HepG2 (cell line): ENCODE measurements around the gene LCLAT1. TPM values are rescaled to one million over a fixed set of nuclear protein-coding genes. Genes with fewer than 3 reads are reported as not detected.
A peak's percentile ranks its signal among the peaks of the same experiment; 100 is the strongest.

ENCODE experiments used
- ATAC-seq: fragments of 200-7000 bp; cut with Tn5 transposase; 3 replicates; pipeline ENCODE4 v1.9.1; 2020; ENCODE audit warnings: mild to moderate bottlenecking, moderate library complexity
- BruUV-seq: library from RNA; stranded (reverse); fragments of 400-500 nt; replicated peaks from 2 replicates; lab custom pipeline; 2021; lab: Mats Ljungman, UMichigan
- CTCF ChIA-PET: fragments of 300-600 bp; formaldehyde crosslinking; extraction: SDS; loops from one replicate; lab custom pipeline; 2021; ENCODE audit warnings: low total read pairs, inconsistent platforms, low intra/inter-chr PET ratio; lab: Yijun Ruan, JAX
- POLR2A ChIA-PET: fragments of 350-600 bp; sonication (Branson Sonifier 250); formaldehyde crosslinking; loops from one replicate; lab custom pipeline; 2020; ENCODE audit warnings: antibody characterized with exemption, inconsistent platforms; lab: Yijun Ruan, JAX
- DNase-seq: peaks from one replicate; pipeline ENCODE4 v3.0.0-alpha.2; 2015; ENCODE audit warnings: low spot score
- FAIRE-seq: peaks from 3 replicates; lab custom pipeline; 2011; peaks lifted over from hg19 to GRCh38; lab: Jason Lieb, UNC
- H2AFZ ChIP-seq: one replicate; pipeline ENCODE4 v1.6.1; 2011; ENCODE audit warnings: low read length, inconsistent platforms
- H3K27ac ChIP-seq: fragments of 300-600 bp; 3 replicates; pipeline ENCODE4 v1.8.0; 2011; ENCODE audit warnings: mixed run types, mild to moderate bottlenecking, mixed read lengths, low read length, inconsistent platforms; ENCODE audit not compliant: insufficient read depth; ENCODE audit errors: extremely low read length
- H3K27me3 ChIP-seq, 2 experiments: fragments of 200-600 bp in 1 of 2; 2 replicates in 1 of 2; 3 replicates in 1 of 2; pipeline versions ENCODE4 v1.6.0 to v1.8.0; 2011; ENCODE audit warnings: low read length in 2 of 2, mild to moderate bottlenecking in 2 of 2, moderate library complexity in 2 of 2, inconsistent platforms in 1 of 2; ENCODE audit not compliant: insufficient read depth in 2 of 2, control insufficient read depth in 1 of 2
- H3K36me3 ChIP-seq, 2 experiments: fragments of 200-600 bp in 1 of 2; replicated peaks in 1 of 2; 2 replicates in 1 of 2; 3 replicates in 1 of 2; pipeline versions ENCODE4 v1.5.1 to v1.8.0; 2011; ENCODE audit warnings: low read length in 2 of 2, inconsistent platforms in 1 of 2; ENCODE audit not compliant: insufficient read depth in 2 of 2, control insufficient read depth in 1 of 2
- H3K4me1 ChIP-seq: 2 replicates; pipeline ENCODE4 v1.5.1; 2012; ENCODE audit warnings: low read length, inconsistent platforms; ENCODE audit not compliant: insufficient read depth
- H3K4me2 ChIP-seq: 2 replicates; pipeline ENCODE4 v1.6.0; 2011; ENCODE audit warnings: low read depth, low read length, inconsistent platforms
- H3K4me3 ChIP-seq, 3 experiments: fragments of 200-600 bp in 1 of 3; sonication (generic), shearing (Covaris generic) in 1 of 3; replicated peaks in 1 of 3; 2 replicates each; pipeline ENCODE4 v1.5.1; 2011 to 2016; ENCODE audit warnings: low read length in 3 of 3, inconsistent platforms in 2 of 3, low read depth in 2 of 3, mild to moderate bottlenecking in 2 of 3, control low read depth in 1 of 3, mixed read lengths in 1 of 3; ENCODE audit not compliant: insufficient read depth in 1 of 3
- H3K79me2 ChIP-seq: one replicate; pipeline ENCODE4 v1.6.1; 2011; ENCODE audit warnings: low read length, inconsistent platforms; ENCODE audit not compliant: insufficient read depth
- H3K9ac ChIP-seq: 2 replicates; pipeline ENCODE4 v1.6.0; 2011; ENCODE audit warnings: mild to moderate bottlenecking, low read depth, low read length, inconsistent platforms; ENCODE audit not compliant: insufficient read depth
- H3K9me3 ChIP-seq: 2 replicates; pipeline ENCODE4 v1.5.1; 2012; ENCODE audit warnings: mild to moderate bottlenecking, low read length
- H4K20me1 ChIP-seq: 2 replicates; pipeline ENCODE4 v1.6.0; 2011; ENCODE audit warnings: inconsistent platforms, mild to moderate bottlenecking, low read length, moderate library complexity; ENCODE audit not compliant: insufficient read depth
- BCLAF1 ChIP-seq: fragments of 450-650 bp; IDR thresholded peaks from 2 replicates; pipeline ENCODE4 v1.6.1; 2017; ENCODE audit warnings: mild to moderate bottlenecking
- CENPBD1 ChIP-seq: sonication (generic); formaldehyde crosslinking; IDR thresholded peaks from 2 replicates; pipeline ENCODE4 v1.8.0; 2022; ENCODE audit warnings: missing genetic modification reagents, low read depth, mild to moderate bottlenecking, borderline replicate concordance
- ETV5 ChIP-seq: IDR thresholded peaks from 2 replicates; pipeline ENCODE4 v1.6.1; 2018; ENCODE audit warnings: missing biosample characterization, missing genetic modification reagents, inconsistent platforms, borderline replicate concordance
- HMG20B ChIP-seq: conservative IDR thresholded peaks from 2 replicates; pipeline ENCODE4 v1.6.1; 2016; ENCODE audit warnings: missing genetic modification reagents, missing compliant biosample characterization
- HNF4A ChIP-seq: sonication (generic); formaldehyde crosslinking; IDR thresholded peaks from 2 replicates; pipeline ENCODE4 v1.4.0; 2020; ENCODE audit warnings: missing genetic modification reagents
- HOXA7 ChIP-seq: sonication (generic); formaldehyde crosslinking; IDR thresholded peaks from 2 replicates; pipeline ENCODE4 v1.8.1; 2022; ENCODE audit warnings: mild to moderate bottlenecking, missing genetic modification reagents, moderate library complexity
- IRF2 ChIP-seq: IDR thresholded peaks from 2 replicates; pipeline ENCODE4 v1.6.1; 2018; ENCODE audit warnings: missing genetic modification reagents, missing compliant biosample characterization
- MIER2 ChIP-seq: IDR thresholded peaks from 2 replicates; pipeline ENCODE4 v1.6.1; 2016; ENCODE audit warnings: missing biosample characterization, missing genetic modification reagents
- SYNCRIP ChIP-seq: fragments of 200-400 bp; formaldehyde crosslinking; IDR thresholded peaks from 2 replicates; pipeline ENCODE4 v1.6.1; 2018; ENCODE audit warnings: mild to moderate bottlenecking, low read depth, low read length; ENCODE audit not compliant: insufficient read depth
- TFE3 ChIP-seq: IDR thresholded peaks from 2 replicates; pipeline ENCODE4 v1.6.1; 2016
- TP53 ChIP-seq: sonication (generic); formaldehyde crosslinking; conservative IDR thresholded peaks from 2 replicates; pipeline ENCODE4 v1.4.0; 2020; ENCODE audit warnings: missing genetic modification reagents
- TRAFD1 ChIP-seq: sonication (generic); formaldehyde crosslinking; IDR thresholded peaks from 2 replicates; pipeline ENCODE4 v1.5.1; 2020; ENCODE audit warnings: missing genetic modification reagents, mild to moderate bottlenecking, borderline replicate concordance
- TSC22D2 ChIP-seq: sonication (generic); formaldehyde crosslinking; IDR thresholded peaks from 2 replicates; pipeline ENCODE4 v1.5.1; 2020; ENCODE audit warnings: missing genetic modification reagents, mild to moderate bottlenecking, borderline replicate concordance
- ZC3H13 ChIP-seq: sonication (generic); formaldehyde crosslinking; IDR thresholded peaks from 2 replicates; pipeline ENCODE4 v1.8.1; 2023; ENCODE audit warnings: mild to moderate bottlenecking, missing genetic modification reagents, moderate library complexity
- ZNF446 ChIP-seq: sonication (generic); formaldehyde crosslinking; IDR thresholded peaks from 2 replicates; pipeline ENCODE4 v1.5.0; 2020; ENCODE audit warnings: mild to moderate bottlenecking, missing genetic modification reagents
- ZNF709 ChIP-seq: sonication (generic); formaldehyde crosslinking; IDR thresholded peaks from 2 replicates; pipeline ENCODE4 v1.5.0; 2020; ENCODE audit warnings: mild to moderate bottlenecking, missing genetic modification reagents
- WGBS: methylation state at CpG from one replicate; pipeline ENCODE4 v1.1.6; 2017; ENCODE audit warnings: low lambda C conversion rate; 5-methylcytosine and 5-hydroxymethylcytosine counted together
- in situ Hi-C: cut with HindIII; loops from 2 replicates; pipeline ENCODE4 v1.10.0; 2017; ENCODE audit warnings: low pct_unique_long_range_greater_than_20kb; ENCODE audit not compliant: extremely low pct_ligation_motif_present
- intact Hi-C: fragments of 100-400 bp; cut with micrococcal nuclease; formaldehyde crosslinking; loops from one replicate; pipeline ENCODE4 v1.10.0; 2022; ENCODE audit not compliant: unreplicated experiment
- polyA plus RNA-seq, 8 experiments: library from polyadenylated mRNA; depleted of rRNA in 3 of 8; stranded (reverse) in 7 of 8; unstranded in 1 of 8; fragments of >200 nt; fragmentation: Illumina TruSeq in 4 of 8; extraction: Trizol in 4 of 8; gene quantifications; 2 replicates each; pipeline versions ENCODE4 v1.2.1 to v1.2.3, GENCODE V29; 2011 to 2016; ENCODE audit warnings: low read depth in 4 of 8, missing spikeins in 1 of 8, mixed read lengths in 1 of 8; ENCODE audit not compliant: insufficient read depth in 1 of 8
- total RNA-seq, 5 experiments: library from RNA; depleted of rRNA; stranded (reverse); fragments of >200 nt; fragmentation: Illumina TruSeq; extraction: Trizol; gene quantifications; 2 replicates each; pipeline ENCODE4 v1.2.3, GENCODE V29; 2016; ENCODE audit warnings: low read depth in 1 of 5

The LCLAT1 gene
- total and polyA plus RNA-seq, 2 of the 13 experiments (the other 11 are each of a cell fraction or from before 2014, with no cell fraction given): 18.0 to 28.0 TPM

GRCh38 chr2:30464544-30465170 is 17.6 kb downstream of the LCLAT1 start:
- FAIRE-seq (no peak), DNase-seq (peak; percentile 66), ATAC-seq (peak; percentile 96)
- H4K20me1 ChIP-seq: no peaks in the 10 kb centered on the region
- BruUV-seq: no TSS peak
- no peaks in the 10 kb centered on the region for H3K9me3 ChIP-seq
- no peak overlapping the region for H2AFZ ChIP-seq
- H3K4me2 ChIP-seq: peak overlapping the region; percentile 59
- H3K4me3 ChIP-seq: peak overlapping the region in 2 of 3 experiments; percentile 9 to 26; a peak in 1 of 6 replicates
- WGBS: 28% methylated on average over 4 of the region's 4 CpGs
- H3K4me1 ChIP-seq: peaks cover 23% of the 10 kb centered on the region
- no peaks in the 10 kb centered on the region for H3K36me3 ChIP-seq
- H3K79me2 ChIP-seq: peaks cover 76% of the 10 kb centered on the region
- no peaks in the 10 kb centered on the region for H3K27me3 ChIP-seq
- intact Hi-C loops: no loop called here
- peak overlapping the region; percentile 39 for H3K9ac ChIP-seq
- H3K27ac ChIP-seq: peak overlapping the region; percentile 60
- CTCF ChIA-PET: no interaction called here
- in situ Hi-C loops: no loop called here
- POLR2A ChIA-PET: interaction anchor here (1.1 kb wide), 1 partner anchor 17 kb away, joined by 3 read pairs; the partner anchor contains the start of gene LCLAT1
- peak; percentile 45; the same call in 1 of the 2 replicates for TF ChIP-seq TFE3
- TF ChIP-seq ZC3H13 (CRISPR knock-in tag): no peak
- no peak for TF ChIP-seq HOXA7
- no peak for TF ChIP-seq TSC22D2 (CRISPR knock-in tag)
- no peak for TF ChIP-seq CENPBD1
- TF ChIP-seq TP53 (CRISPR knock-in tag): no peak
- TF ChIP-seq ZNF709: no peak
- TF ChIP-seq BCLAF1: no peak
- no peak for TF ChIP-seq SYNCRIP
- TF ChIP-seq HMG20B (CRISPR knock-in tag): peak; percentile 71; the same call in 1 of the 2 replicates
- 0 out of 2 replicates have a peak, but pooled peaks have one; percentile 18 for TF ChIP-seq ETV5 (CRISPR knock-in tag)
- 0 out of 2 replicates have a peak, but pooled peaks have one; percentile 18 for TF ChIP-seq IRF2
- no peak for TF ChIP-seq ZNF446 (CRISPR knock-in tag)
- TF ChIP-seq HNF4A (CRISPR knock-in tag): peak; percentile 18; the same call in 1 of the 2 replicates
- TF ChIP-seq MIER2: no peak
- TF ChIP-seq TRAFD1 (CRISPR knock-in tag): no peak
